MG63 (cell line): Measurements from ENCODE around the gene CCDC183. TPM values are rescaled to one million over a fixed set of nuclear protein-coding genes. Genes with fewer than 3 reads are reported as not detected.
"Not testable (repeated sequence)": the region's sequence is repeated elsewhere in the genome, so short reads cannot be mapped to it uniquely, and the experiment has no call there.

Experiments used
- DNase-seq: peaks from one replicate; pipeline ENCODE4 v3.0.0-alpha.2; 2020
- H3K27me3 ChIP-seq: fragments of 250-450 bp; sonication (Bioruptor Pico); 2 replicates; pipeline ENCODE4 v1.5.1; 2020; ENCODE audit warnings: mild to moderate bottlenecking, moderate library complexity
- H3K36me3 ChIP-seq: fragments of 250-450 bp; sonication (Bioruptor Pico); 2 replicates; pipeline ENCODE4 v1.5.1; 2020; ENCODE audit warnings: mild to moderate bottlenecking, moderate library complexity
- H3K4me3 ChIP-seq: fragments of 250-450 bp; sonication (Bioruptor Pico); 2 replicates; pipeline ENCODE4 v1.5.1; 2020; ENCODE audit warnings: mild to moderate bottlenecking, moderate library complexity
- H3K9me3 ChIP-seq: fragments of 250-450 bp; sonication (Bioruptor Pico); 2 replicates; pipeline ENCODE4 v1.5.1; 2020; ENCODE audit warnings: mild to moderate bottlenecking, moderate library complexity
- total RNA-seq: library from RNA; depleted of rRNA; stranded (reverse); fragments of >200 nt; shearing (Covaris generic); gene quantifications from 2 replicates; pipeline ENCODE4 v1.2.3, GENCODE V29; 2014; ENCODE audit warnings: low replicate concordance; rRNA removed

The CCDC183 gene
- not detected in 2 replicates for total RNA-seq

- H3K36me3 ChIP-seq = peaks cover 3% of the 10 kb centered on the region
- DNase-seq = no peak
- H3K4me3 ChIP-seq = no peak within 1 kb of the TSS
- H3K27me3 ChIP-seq = peaks cover 34% of the 10 kb centered on the region
- no peaks in the 10 kb centered on the region for H3K9me3 ChIP-seq
Measured at GRCh38 chr9:136796238-136796774, at the start of gene CCDC183. TSS of gene CCDC183 (plus strand) at chr9:136796338. CDS start at chr9:136796398, 60 bp downstream.

GRCh38 chr9:136746621-136747020 lies 49.5 kb upstream of the CCDC183 start:
- H3K9me3 ChIP-seq = 0 out of 2 replicates have a peak, but pooled peaks cover under 1% of the 10 kb centered on the region
- DNase-seq = no peak
- no peaks in the 10 kb centered on the region for H3K36me3 ChIP-seq
- H3K27me3 ChIP-seq = no peaks in the 10 kb centered on the region
- no peak overlapping the region for H3K4me3 ChIP-seq

DNA sequence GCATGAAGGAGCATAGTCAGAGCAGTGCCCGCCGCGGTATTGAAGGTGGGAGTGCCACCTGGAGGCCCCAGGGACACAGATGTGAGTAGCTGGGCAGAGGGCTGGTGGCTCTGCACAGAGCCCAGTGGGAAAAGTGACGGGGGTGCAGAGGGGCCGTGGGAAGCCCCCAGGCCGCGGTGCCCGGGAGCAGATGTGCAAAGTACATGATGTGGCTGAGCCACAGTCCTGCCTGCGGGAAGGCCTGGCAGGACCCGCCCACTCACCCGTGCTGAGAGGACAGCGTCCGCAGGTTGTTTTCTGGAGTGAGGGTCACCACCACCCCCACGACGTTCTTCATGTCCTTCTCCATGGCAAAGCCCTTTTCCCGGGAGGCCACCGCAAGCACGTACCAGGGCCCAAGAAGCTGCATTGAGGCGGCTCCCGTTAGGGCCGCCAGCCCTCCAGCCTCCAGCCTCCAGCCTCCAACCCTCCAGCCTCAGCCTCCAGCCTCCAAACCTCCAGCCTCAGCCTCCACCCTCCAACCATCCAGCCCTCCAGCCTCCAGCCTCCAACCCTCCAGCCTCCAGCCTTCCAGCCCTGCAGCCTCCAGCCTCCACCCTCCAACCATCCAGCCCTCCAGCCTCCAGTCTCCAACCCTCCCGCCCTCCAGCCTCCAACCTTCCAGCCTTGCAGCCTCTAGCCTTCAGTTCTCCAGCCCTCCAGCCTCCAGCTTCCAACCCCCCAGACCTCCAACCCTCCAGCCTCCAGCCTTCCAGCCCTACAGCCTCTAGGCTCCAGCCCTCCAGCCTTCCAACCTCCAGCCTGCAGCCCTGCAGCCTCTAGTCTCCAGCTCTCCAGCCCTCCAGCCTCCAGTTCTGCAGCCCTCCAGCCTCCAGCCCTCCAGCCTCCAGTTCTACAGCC lies 48.7 kb upstream of the CCDC183 start:
- Histone ChIP-seq H3K9me3 (0 out of 2 replicates have a peak, but pooled peaks cover 3% of the 10 kb centered on the region), H3K27me3 (no peaks in the 10 kb centered on the region), H3K36me3 (no peaks in the 10 kb centered on the region), H3K4me3 (no peak overlapping the region)
- DNase-seq = no peak

DNA sequence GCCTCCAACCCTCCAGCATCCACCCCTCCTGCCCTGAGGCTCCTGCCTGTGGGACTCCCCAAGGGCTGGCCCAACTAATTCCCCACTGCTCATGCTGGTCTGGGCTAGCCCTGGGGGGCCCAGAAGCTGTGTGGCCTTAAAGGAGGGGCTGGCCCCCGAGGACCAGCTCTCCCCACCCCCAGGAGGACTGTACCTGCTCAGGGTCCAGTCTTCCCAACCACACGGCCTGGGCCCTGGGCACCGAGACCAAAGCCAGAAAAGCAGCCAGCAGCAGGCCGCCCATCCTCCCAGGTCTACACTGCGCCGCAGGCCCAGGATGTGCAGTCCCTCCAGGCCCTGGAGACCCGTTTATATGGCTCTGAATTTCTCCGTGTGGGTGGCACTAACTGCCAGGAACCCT lies 47.9 kb upstream of the CCDC183 start, which contains the start of gene LCN6:
LCN6 (minus strand) TSS at position 325 of the 400 bp plus-strand sequence; CDS start at position 283, 42 bp downstream.
- no peaks in the 10 kb centered on the region for H3K36me3 ChIP-seq
- 0 out of 2 replicates have a peak, but pooled peaks cover 3% of the 10 kb centered on the region for H3K9me3 ChIP-seq
- no peak within 1 kb of the TSS for H3K4me3 ChIP-seq
- no peaks in the 10 kb centered on the region for H3K27me3 ChIP-seq
- no peak for DNase-seq

GRCh38 chr9:136748666-136749611 lies 47.2 kb upstream of the CCDC183 start:
- DNase-seq = no peak
- Histone ChIP-seq H3K4me3 (no peak overlapping the region), H3K36me3 (no peaks in the 10 kb centered on the region), H3K9me3 (0 out of 2 replicates have a peak, but pooled peaks cover 3% of the 10 kb centered on the region), H3K27me3 (no peaks in the 10 kb centered on the region)

GRCh38 chr9:136750526-136750925 lies 45.6 kb upstream of the CCDC183 start:
- no peaks in the 10 kb centered on the region for H3K36me3 ChIP-seq
- H3K4me3 ChIP-seq = no peak overlapping the region
- 0 out of 2 replicates have a peak, but pooled peaks cover 3% of the 10 kb centered on the region for H3K9me3 ChIP-seq
- DNase-seq = no peak
- no peaks in the 10 kb centered on the region for H3K27me3 ChIP-seq

GRCh38 chr9:136751244-136751643 lies 44.9 kb upstream of the CCDC183 start:
- Histone ChIP-seq H3K9me3 (0 out of 2 replicates have a peak, but pooled peaks cover 3% of the 10 kb centered on the region), H3K4me3 (no peak overlapping the region), H3K36me3 (no peaks in the 10 kb centered on the region), H3K27me3 (no peaks in the 10 kb centered on the region)
- DNase-seq = no peak

DNA sequence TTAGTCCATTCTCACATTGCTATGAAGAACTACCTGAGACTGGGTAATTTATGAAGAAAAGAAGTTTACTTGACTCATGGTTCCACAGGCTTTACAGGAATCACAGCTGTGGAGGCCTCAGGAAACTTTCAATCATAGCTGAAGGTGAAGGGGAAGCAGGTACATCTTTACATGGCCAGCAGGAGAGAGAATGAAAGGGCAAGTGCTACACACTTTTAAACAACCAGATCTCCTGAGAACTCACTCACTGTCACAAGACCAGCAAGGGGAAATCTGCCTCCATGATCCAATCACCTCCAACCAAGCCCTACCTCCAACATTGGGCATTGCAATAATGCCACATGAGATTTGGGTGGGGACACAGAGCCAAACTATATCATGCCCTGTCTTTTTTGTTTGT lies 44.3 kb upstream of the CCDC183 start:
- no peak for DNase-seq
- H3K27me3 ChIP-seq = no peaks in the 10 kb centered on the region
- H3K4me3 ChIP-seq = no peak overlapping the region
- 0 out of 2 replicates have a peak, but pooled peaks cover 3% of the 10 kb centered on the region for H3K9me3 ChIP-seq
- no peaks in the 10 kb centered on the region for H3K36me3 ChIP-seq

DNA sequence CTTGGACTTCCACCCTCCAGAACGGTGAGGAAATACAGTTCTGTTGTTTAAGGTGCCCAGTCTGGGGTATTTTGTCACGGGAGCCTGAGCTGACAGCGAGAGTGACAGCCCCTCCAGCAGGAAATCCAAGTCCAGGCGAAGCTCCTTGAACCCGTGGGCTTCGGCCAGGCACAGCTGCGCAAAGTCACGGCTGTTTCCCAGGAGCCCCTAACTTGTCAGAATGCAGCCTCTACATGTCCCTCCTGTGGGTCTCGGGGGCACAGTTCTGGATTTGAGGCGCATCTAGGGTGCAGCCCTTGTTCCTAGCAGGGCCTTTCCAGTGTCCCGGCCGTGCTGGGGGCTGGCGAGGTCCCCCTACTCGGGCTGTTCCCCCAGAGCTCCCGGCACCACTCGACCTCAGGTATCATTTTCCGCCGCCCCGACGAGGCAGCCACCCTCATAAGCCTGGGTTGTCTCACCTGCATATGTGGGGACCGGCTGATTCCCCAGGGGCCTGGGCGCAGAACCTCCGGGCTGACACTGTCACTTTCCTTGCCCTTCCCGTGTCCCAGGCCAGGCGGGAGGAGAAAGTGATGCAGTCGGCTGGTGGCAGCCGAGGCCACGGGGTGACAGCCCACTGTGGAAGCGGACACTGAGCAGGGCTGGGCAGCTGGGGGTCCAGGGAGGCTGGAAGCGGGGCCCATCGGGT lies 42.6 kb upstream of the CCDC183 start:
- no peaks in the 10 kb centered on the region for H3K36me3 ChIP-seq
- H3K9me3 ChIP-seq = 0 out of 2 replicates have a peak, but pooled peaks cover 3% of the 10 kb centered on the region
- no peak overlapping the region for H3K4me3 ChIP-seq
- no peak for DNase-seq
- H3K27me3 ChIP-seq = no peaks in the 10 kb centered on the region

DNA sequence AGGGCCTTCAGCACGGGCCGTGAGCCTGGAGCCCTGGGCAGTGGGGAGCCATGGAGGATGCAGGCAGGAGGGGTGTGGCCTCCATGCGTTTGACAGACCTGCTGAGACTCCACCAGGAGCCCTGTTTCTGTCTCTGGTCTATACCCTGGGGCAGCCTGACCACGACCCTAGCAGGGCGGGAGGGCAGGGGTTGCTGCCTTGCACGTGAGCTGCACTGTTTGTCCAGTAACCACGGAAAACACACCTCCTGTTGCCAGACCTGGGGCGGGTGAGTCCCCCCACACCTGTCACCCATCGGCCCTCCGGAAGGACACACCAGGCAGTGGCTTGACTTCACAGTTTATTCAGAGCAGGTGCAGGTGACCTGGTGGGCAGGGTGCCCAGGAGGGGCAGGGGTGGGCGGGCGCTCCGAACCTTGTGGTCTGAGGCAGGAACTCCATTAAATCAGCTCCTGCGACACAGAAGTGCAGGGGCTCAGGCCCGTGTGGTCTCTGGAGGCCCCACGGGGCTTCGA lies 42.0 kb upstream of the CCDC183 start:
- H3K36me3 ChIP-seq = no peaks in the 10 kb centered on the region
- no peak for DNase-seq
- no peak overlapping the region for H3K4me3 ChIP-seq
- H3K9me3 ChIP-seq = 0 out of 2 replicates have a peak, but pooled peaks cover 3% of the 10 kb centered on the region
- no peaks in the 10 kb centered on the region for H3K27me3 ChIP-seq

DNA sequence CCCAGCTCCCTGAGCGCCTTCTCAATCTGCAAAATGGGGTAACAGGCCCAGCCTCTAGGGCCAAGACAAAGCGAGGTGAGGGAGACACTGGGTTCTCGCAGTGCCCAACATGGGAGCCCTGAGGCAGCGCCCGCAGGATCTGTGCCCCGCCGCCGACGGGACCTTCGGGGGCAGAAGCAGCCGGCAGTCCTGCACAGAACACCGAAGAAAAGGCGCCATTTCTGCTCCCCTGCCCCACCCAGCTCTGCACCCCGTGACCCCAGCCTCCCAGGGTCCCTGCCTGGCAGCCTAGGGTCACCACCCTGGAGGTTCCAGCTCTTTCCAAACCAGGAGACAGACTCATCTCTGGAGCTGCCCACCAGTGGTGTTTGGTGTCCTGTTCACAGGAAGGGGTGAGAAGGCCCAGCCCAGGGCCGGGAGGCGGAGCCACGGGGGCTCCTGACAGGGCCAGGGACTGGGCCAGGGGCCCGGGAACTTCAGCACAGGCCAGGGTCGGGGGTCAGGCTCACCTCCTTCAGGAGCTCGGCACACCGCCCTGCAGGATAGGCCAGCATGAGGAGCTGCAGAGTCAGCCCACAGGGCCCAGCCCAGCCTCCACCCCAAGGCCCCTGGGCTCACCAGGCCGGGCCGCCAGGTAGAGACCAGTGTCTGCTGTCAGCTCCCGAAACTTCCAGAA lies 41.4 kb upstream of the CCDC183 start:
- Histone ChIP-seq H3K36me3 (no peaks in the 10 kb centered on the region), H3K27me3 (no peaks in the 10 kb centered on the region), H3K4me3 (no peak overlapping the region), H3K9me3 (0 out of 2 replicates have a peak, but pooled peaks cover 3% of the 10 kb centered on the region)
- no peak for DNase-seq

- not testable (repeated sequence) for H3K36me3 ChIP-seq, H3K27me3 ChIP-seq, H3K9me3 ChIP-seq, H3K4me3 ChIP-seq, DNase-seq
Measured at GRCh38 chr9:136755302-136756133, 40.6 kb upstream of the CCDC183 start.

- no peak for DNase-seq
Measured at GRCh38 chr9:136756134-136756438, 40.1 kb upstream of the CCDC183 start.

GRCh38 chr9:136756836-136757235 lies 39.3 kb upstream of the CCDC183 start:
- no peak overlapping the region for H3K4me3 ChIP-seq
- H3K36me3 ChIP-seq = no peaks in the 10 kb centered on the region
- 0 out of 2 replicates have a peak, but pooled peaks cover under 1% of the 10 kb centered on the region for H3K9me3 ChIP-seq
- DNase-seq = no peak
- no peaks in the 10 kb centered on the region for H3K27me3 ChIP-seq

More at GRCh38 chr9:136756134-136756438, 40.1 kb upstream of the CCDC183 start:
- no peak overlapping the region for H3K4me3 ChIP-seq
- no peaks in the 10 kb centered on the region for H3K27me3 ChIP-seq
- H3K9me3 ChIP-seq = 0 out of 2 replicates have a peak, but pooled peaks cover 3% of the 10 kb centered on the region
- no peaks in the 10 kb centered on the region for H3K36me3 ChIP-seq
